MM.1S (cell line): ENCODE data around the gene GPAT2.

Source experiments
- EZH2 ChIP-seq: fragments of 300-600 bp; sonication (generic); optimal IDR thresholded peaks from 2 replicates; pipeline ENCODE3; 2017; ENCODE audit warnings: low read depth, mild to moderate bottlenecking, antibody characterized with exemption, low read length, mixed read lengths
- EZH2phosphoT487 ChIP-seq: fragments of 300-600 bp; sonication (generic); IDR thresholded peaks from 2 replicates; pipeline ENCODE4 v1.6.1; 2018; ENCODE audit warnings: antibody characterized with exemption, low read length
- TF ChIP-seq, protein P1 (sequence below): fragments of 300-600 bp; sonication (generic); IDR thresholded peaks from 2 replicates; pipeline ENCODE4 v1.5.1; 2016; ENCODE audit warnings: antibody characterized with exemption, low read length, mixed read lengths

DNA sequence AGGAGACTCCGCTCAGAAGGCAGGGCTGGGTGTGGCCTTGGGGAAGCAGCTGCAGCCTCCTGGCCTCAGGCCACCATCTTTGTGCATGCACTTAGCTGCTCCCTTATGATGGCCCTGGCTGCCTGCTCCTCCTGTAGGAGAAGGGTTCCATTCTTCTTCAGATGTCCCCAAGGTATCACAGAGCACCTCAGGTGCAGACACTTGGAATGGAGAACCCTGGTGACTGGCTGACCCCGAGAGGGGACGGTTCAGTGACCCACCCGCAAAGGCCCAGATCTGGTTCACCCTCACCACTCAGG, 9.6 kb downstream of the GPAT2 start:
- TF ChIP-seq, protein P1, sequence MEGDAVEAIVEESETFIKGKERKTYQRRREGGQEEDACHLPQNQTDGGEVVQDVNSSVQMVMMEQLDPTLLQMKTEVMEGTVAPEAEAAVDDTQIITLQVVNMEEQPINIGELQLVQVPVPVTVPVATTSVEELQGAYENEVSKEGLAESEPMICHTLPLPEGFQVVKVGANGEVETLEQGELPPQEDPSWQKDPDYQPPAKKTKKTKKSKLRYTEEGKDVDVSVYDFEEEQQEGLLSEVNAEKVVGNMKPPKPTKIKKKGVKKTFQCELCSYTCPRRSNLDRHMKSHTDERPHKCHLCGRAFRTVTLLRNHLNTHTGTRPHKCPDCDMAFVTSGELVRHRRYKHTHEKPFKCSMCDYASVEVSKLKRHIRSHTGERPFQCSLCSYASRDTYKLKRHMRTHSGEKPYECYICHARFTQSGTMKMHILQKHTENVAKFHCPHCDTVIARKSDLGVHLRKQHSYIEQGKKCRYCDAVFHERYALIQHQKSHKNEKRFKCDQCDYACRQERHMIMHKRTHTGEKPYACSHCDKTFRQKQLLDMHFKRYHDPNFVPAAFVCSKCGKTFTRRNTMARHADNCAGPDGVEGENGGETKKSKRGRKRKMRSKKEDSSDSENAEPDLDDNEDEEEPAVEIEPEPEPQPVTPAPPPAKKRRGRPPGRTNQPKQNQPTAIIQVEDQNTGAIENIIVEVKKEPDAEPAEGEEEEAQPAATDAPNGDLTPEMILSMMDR, result no peak
- TF ChIP-seq EZH2 (no peak), EZH2phosphoT487 (no peak)
